Activated naive CD8-positive, alpha-beta T cell treated with anti-CD3 and anti-CD28 coated beads, Interleukin-2, amount 50 U/mL, for 24 hours (primary cell): ENCODE results near the gene WDR93.
A peak's percentile ranks its signal among the peaks of the same experiment; 100 is the strongest.

Experiments
- ATAC-seq: fragments of 150-1000 bp; cut with Tn5 transposase; one replicate; pipeline ENCODE4 v1.10.0; 2021
- DNase-seq: peaks from one replicate; pipeline ENCODE4 v3.0.0; 2021
- H3K27ac Mint-ChIP-seq: one replicate; pipeline ENCODE4 v1.8.0; 2021; ENCODE audit warnings: mild to moderate bottlenecking, mixed read lengths
- H3K27me3 Mint-ChIP-seq: one replicate; pipeline ENCODE4 v1.8.0; 2021; ENCODE audit warnings: mixed read lengths
- H3K36me3 Mint-ChIP-seq: one replicate; pipeline ENCODE4 v1.8.0; 2021; ENCODE audit warnings: low read depth, mixed read lengths
- H3K4me1 Mint-ChIP-seq: one replicate; pipeline ENCODE4 v1.8.0; 2021; ENCODE audit warnings: mixed read lengths
- H3K4me3 Mint-ChIP-seq: one replicate; pipeline ENCODE4 v1.8.0; 2021; ENCODE audit warnings: mild to moderate bottlenecking, moderate library complexity, mixed read lengths
- H3K9me3 Mint-ChIP-seq: one replicate; pipeline ENCODE4 v1.8.0; 2021; ENCODE audit warnings: mixed read lengths

The WDR93 gene

DNA sequence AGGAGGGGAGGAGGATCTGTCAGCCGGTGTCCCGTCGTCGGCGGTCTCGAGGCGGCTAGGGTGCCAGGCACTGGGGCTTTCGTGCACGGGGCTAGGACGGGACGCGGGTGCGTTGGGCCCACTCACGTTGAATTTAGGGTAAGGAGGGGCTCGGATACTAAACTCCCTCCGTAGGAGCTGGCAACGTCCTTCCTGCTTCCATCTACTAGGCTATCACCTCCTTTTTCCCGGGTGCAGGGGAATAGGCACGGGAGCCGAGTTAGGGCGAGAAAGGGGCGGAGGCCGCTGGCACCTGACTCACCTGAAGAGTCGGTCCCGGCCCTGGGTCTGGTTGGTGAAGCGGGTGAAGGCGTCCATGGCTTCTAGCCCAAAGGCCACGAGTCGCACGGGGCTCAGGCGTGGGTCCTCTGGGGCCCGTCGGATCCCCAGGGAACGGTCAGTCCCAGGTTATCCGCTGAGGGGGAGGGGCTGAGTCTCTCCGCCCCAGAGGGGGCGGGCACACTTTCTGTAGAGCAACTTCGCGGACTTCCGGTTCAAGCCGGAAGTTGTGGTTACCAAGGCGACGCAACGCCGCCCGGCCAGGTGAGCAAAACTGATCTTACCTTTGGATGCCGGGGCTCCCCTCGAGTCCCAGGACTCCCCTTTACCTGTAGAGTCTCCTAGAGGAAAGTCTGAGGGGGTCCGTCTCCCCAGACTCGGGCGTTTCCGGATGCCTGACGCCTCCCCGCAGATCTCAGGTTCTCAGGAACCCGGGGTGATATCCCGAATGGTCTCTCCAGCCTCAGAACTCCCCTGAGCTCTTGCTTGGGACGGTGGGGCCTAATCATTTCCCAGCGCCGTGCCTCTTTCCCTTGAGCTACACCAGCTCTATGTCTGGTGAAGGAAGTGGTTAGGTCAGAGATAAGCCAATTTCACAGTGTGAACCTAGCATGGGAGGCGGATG lies at the start of gene WDR93, which contains the start of gene PEX11A:
Gene WDR93, plus strand, starts transcription at position 536 of the 943 bp plus-strand sequence. CDS start 10,936 bp downstream, outside the sequence.
Gene PEX11A, minus strand, starts transcription at position 479 of the 943 bp plus-strand sequence. Its CDS starts 122 bp downstream, at position 357.
- peaks cover 11% of the 10 kb centered on the region for H3K4me1 Mint-ChIP-seq
- peaks cover under 1% of the 10 kb centered on the region for H3K36me3 Mint-ChIP-seq
- DNase-seq: peak; percentile 82
- peak; percentile 95 for ATAC-seq
- H3K4me3 Mint-ChIP-seq: peak within 1 kb of the TSS; percentile 84
- H3K9me3 Mint-ChIP-seq: no peaks in the 10 kb centered on the region
- H3K27me3 Mint-ChIP-seq: peaks cover 2% of the 10 kb centered on the region
- peak within 1 kb of the TSS; percentile 36 for H3K27ac Mint-ChIP-seq

DNA sequence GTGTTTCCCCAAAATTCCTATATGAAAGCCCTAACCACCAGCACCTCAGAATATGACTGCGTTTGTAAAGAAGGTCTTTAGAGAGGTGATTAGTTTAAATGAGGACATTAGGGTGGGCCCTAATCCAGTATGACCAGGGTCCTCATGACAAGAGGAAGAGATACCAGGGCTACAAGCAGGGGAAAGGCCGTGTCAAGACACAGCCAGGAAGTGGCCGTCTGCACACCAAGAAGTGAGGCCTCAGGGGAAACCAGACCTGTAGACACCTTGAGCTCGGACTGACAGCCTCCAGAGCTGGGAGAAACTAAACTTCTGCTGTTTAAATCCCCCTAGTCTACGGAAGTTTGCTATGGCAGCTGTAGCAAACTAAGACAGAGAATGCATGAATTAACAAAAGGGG lies 49.6 kb upstream of the WDR93 start:
- Mint-ChIP-seq H3K27ac (no peak overlapping the region), H3K36me3 (peaks cover 2% of the 10 kb centered on the region), H3K4me1 (no peaks in the 10 kb centered on the region), H3K27me3 (peaks cover 1% of the 10 kb centered on the region), H3K4me3 (no peak overlapping the region), H3K9me3 (no peaks in the 10 kb centered on the region)
- ATAC-seq: no peak
- no peak for DNase-seq

DNA sequence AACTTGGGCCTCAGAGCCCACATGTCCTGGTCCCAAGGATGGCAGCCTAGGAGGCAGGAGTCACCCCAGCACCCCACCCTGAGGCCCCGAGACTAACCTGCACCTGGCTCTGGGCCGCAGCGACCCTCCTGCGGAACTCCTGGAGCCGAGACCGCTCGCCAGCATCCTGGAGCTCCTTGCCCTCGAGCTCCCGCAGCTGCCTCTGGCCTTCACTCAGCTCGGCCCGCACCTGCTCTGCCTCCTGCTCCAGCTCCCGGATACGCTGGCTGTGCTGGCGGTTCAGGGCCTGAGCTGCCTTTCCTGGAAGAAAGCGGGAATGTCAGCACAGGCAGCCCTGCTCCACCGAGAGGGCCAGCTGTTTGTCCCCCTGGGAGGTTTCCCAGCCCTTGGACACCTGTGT lies 48.5 kb upstream of the WDR93 start:
- ATAC-seq: no peak

DNA sequence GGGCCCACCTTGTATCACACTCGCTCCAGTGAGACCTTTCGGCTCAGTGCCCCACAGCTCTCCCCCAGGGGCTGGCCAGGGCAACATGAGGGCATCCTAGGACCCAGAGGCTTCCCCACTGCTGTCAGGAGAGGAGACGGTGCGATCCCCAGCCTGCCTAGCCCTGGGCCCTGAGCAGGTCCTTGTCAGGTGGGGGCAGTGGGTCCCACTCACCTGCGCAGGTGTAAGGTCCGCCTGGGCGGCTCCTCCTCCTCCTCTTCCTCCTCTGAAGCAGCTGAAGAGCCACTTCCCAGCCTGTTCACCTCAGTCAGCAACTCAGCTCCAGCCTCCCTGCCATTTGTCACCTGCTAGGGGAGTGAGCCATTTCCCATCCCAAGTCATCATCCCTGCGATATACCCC lies 44.9 kb upstream of the WDR93 start:
- H3K36me3 Mint-ChIP-seq: no peaks in the 10 kb centered on the region
- DNase-seq (no peak), ATAC-seq (no peak)
- H3K27ac Mint-ChIP-seq: no peak overlapping the region
- no peaks in the 10 kb centered on the region for H3K4me1 Mint-ChIP-seq
- no peak overlapping the region for H3K4me3 Mint-ChIP-seq
- H3K27me3 Mint-ChIP-seq: peaks cover 4% of the 10 kb centered on the region
- no peaks in the 10 kb centered on the region for H3K9me3 Mint-ChIP-seq

More for the DNA sequence above, 48.5 kb upstream of the WDR93 start:
- H3K9me3 Mint-ChIP-seq: no peaks in the 10 kb centered on the region
- peaks cover 3% of the 10 kb centered on the region for H3K27me3 Mint-ChIP-seq
- H3K4me3 Mint-ChIP-seq: no peak overlapping the region
- peaks cover 2% of the 10 kb centered on the region for H3K36me3 Mint-ChIP-seq
- H3K27ac Mint-ChIP-seq: no peak overlapping the region
- no peak for DNase-seq
- H3K4me1 Mint-ChIP-seq: no peaks in the 10 kb centered on the region

DNA sequence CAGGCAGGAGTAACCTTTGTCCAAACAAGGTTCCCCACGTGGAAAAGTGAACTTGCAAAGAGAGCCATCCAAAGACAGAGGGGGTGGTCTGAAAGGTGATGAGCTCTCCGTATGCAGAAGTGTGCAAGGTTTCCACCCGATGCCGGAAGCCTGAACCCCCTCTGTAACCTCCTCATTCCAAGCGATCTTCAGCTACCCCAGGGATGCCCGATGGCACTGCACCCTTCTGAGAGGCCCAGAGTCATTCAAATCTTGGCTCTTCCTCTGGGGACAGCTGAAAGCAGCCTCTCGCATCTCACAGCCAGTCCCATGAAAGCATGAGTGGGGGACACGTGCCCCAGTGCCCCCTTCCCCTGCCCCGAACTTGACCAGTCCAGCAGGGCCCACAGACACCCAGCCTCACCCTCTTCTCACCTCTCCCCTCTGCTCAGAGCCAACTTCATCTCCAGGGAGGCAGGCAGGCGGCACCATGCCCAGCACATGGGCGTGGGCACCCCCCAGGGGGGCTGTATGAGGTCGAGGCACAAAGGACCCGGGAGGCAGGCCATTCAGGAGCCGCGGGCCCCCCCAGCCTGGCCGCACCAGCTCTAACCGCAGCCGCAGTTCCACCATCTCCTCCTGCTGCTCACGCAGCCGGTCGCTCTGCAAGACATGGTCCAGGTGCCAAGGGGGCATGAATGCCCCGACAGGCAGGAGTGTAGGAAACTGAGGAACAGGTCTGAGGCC lies 44.0 kb upstream of the WDR93 start:
- ATAC-seq (peak; percentile 4), DNase-seq (no peak)
- Mint-ChIP-seq H3K9me3 (no peaks in the 10 kb centered on the region), H3K36me3 (no peaks in the 10 kb centered on the region), H3K27ac (no peak overlapping the region), H3K4me3 (no peak overlapping the region), H3K4me1 (no peaks in the 10 kb centered on the region), H3K27me3 (peaks cover 4% of the 10 kb centered on the region)

DNA sequence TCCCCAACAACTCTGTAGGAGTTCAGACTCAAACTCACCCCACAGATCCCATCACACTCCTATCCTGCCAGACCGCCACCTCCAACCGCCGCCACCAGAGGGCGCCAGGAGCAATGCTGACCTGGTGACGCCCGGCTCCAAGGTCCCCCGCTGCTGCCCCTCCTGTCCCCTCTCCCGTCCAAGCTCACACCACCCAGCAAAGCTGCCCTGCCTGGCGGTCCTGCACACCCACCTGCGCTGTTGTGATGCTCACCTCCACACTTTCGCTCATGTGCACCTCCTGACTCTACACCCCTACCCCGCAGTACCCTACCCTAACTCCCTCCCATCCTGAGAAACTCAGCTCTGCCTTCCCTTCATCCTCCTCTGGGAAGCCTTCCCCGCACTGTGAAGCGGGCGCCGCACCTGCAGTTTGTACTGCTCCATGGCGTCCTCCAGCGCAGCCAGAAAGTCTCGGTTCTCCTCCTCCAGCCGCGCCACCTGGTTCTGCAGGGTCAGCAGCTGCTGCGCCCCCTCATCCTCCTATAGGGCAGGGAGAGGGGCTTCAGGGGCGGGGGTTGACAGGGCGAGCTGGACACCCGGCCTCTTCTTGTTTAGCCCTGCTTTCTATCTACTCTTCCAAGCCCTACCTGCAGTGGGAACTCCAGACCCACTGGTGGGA lies 43.3 kb upstream of the WDR93 start:
- ATAC-seq (peak; percentile 75), DNase-seq (peak; percentile 87)
- no peak overlapping the region for H3K4me3 Mint-ChIP-seq
- H3K36me3 Mint-ChIP-seq: no peaks in the 10 kb centered on the region
- H3K27me3 Mint-ChIP-seq: peaks cover 7% of the 10 kb centered on the region
- no peaks in the 10 kb centered on the region for H3K4me1 Mint-ChIP-seq
- no peaks in the 10 kb centered on the region for H3K9me3 Mint-ChIP-seq
- no peak overlapping the region for H3K27ac Mint-ChIP-seq

DNA sequence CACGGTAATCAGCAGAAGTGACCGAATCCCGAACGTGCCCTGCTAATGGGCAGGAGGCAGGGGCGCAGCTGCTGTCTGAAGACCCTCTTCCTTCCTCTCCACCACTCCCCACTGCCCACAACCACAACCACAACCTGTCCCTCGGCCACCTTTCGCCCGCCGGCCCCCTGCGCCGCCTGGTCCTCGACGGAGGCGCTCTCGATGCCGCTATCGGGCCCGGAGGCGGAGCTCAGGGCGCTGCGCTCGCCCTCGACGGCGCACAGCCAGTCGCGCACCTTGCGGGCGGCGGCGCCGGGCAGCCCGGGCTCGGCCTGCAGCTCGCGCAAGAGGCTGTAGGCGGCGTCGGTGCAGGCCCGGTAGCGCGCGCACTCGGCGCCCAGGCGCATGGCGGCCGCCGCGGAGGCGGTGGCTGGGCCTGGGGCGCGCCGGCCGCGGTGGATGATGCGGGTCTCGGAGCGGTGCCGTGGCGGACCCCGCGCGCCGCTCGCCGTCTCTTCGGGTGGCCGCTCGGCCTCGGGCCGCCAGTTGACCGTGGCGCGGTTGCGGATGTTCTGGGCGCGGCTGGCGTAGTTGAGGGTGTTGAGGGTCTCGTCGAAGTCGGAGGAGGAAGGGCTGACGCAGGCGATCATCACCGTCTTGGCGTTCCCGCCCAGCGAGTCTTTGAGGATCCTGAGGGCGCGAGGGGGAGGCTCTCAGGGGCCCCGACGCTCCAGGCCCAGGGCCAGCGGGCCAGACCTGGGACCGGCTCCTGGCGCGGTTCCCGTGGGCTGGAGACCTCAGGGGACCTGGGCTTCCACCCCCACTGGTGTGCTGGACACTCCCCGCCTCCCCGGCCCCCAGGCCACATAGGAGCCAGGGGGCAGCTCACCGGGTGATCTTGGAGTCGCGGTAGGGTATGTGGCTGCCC lies 42.3 kb upstream of the WDR93 start:
- no peak for DNase-seq
- no peak overlapping the region for H3K4me3 Mint-ChIP-seq
- no peaks in the 10 kb centered on the region for H3K36me3 Mint-ChIP-seq
- H3K27ac Mint-ChIP-seq: no peak overlapping the region
- ATAC-seq: no peak
- H3K27me3 Mint-ChIP-seq: peaks cover 14% of the 10 kb centered on the region
- no peaks in the 10 kb centered on the region for H3K4me1 Mint-ChIP-seq
- no peaks in the 10 kb centered on the region for H3K9me3 Mint-ChIP-seq

DNA sequence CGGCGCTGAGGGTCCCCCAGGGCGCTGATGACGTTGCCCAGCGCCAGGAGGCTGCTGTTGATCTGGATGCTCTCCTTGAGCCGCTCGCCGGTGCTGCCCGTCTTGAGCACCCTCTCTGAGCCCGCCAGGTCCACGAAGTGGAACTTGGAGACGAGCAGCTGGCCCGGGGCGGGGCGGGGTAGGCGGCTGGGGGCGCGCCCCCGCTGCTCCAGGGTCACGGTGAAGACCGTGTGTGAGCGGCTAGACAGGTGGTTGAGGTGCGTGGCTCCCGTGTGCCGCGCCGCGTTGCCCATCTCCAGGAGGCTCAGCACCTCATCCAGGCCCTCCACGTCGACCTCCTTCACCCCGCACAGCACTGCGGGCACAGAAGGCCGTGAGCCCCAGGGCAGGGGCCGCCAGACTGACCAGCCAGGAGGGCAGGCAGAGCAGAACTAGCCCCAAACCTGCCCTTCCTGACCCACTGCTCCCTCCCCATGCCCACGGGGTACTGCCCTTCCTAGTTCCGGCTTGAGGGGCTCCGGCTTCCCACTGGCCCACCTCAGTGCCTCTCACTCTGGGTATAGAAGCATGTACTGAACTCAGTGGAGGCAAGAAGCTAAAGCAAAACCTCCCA lies 41.5 kb upstream of the WDR93 start:
- DNase-seq (no peak), ATAC-seq (no peak)
- Mint-ChIP-seq H3K36me3 (no peaks in the 10 kb centered on the region), H3K4me3 (no peak overlapping the region), H3K4me1 (no peaks in the 10 kb centered on the region), H3K27me3 (peaks cover 16% of the 10 kb centered on the region), H3K27ac (no peak overlapping the region), H3K9me3 (no peaks in the 10 kb centered on the region)

DNA sequence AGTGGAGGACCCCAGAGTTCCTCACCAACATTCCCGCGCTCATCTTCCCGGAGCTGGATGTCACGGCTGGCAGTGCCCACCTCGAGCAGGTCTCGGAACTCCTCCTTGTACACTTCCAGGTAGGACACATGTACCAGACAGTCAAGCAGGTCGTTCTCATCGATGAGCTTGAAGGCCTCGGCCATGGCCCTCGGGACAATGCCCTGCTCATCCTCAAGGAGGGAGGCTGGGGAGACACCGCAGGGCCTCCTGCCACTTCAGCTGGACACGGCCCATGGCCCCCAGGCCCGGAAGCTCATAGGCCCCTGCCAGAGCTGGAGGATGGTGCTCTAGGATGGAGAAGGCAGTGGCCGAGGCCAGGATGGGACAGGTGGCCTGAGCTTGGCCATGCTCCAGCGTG lies 40.9 kb upstream of the WDR93 start:
- Mint-ChIP-seq H3K9me3 (no peaks in the 10 kb centered on the region), H3K27ac (no peak overlapping the region), H3K4me3 (no peak overlapping the region), H3K36me3 (peaks cover 4% of the 10 kb centered on the region), H3K4me1 (peaks cover 6% of the 10 kb centered on the region), H3K27me3 (peaks cover 22% of the 10 kb centered on the region)
- no peak for ATAC-seq
- DNase-seq: no peak

DNA sequence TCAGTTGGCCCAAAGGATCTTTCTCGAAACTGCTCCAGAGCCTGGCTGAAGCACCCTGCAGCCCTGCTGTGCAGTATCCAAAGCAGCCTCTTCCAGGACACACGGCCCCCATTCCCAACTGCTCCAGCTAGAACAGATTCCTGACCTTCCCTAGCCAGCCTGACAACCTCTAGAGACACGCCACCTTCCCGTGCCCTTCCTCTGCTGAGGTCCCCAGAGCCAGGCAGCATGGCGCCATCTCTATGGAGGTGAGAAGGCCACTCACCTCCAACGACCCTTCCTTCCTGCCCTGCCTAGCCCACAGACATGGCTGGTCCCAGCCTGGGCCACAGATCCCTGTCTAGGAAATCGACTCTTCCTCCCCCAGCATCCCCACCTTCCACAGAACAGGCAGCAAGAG lies 38.5 kb upstream of the WDR93 start:
- no peaks in the 10 kb centered on the region for H3K9me3 Mint-ChIP-seq
- H3K4me1 Mint-ChIP-seq: peaks cover 24% of the 10 kb centered on the region
- ATAC-seq (no peak), DNase-seq (no peak)
- no peak overlapping the region for H3K4me3 Mint-ChIP-seq
- H3K36me3 Mint-ChIP-seq: peaks cover 5% of the 10 kb centered on the region
- H3K27ac Mint-ChIP-seq: no peak overlapping the region
- H3K27me3 Mint-ChIP-seq: peaks cover 34% of the 10 kb centered on the region

DNA sequence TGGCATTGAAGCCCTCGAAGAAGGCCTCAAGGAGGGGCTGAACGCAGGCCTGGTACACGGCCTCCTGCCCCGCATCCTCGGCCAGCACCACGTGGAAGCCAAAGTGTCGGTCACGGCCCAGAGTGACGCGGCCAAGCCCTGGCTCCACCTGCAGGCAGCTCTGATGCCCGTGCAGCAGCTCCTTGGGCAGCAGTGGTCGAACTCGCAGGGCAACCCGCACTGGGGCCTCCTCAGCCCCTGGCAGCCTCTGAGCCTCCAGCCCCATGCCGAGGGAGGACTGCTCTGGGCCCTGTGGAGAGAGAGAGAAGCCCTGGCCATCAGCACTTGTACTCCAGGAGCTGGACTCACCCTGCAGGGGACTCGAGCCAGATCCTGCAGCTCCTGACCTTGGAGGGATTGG lies 37.9 kb upstream of the WDR93 start:
- no peak overlapping the region for H3K4me3 Mint-ChIP-seq
- no peak overlapping the region for H3K27ac Mint-ChIP-seq
- H3K9me3 Mint-ChIP-seq: no peaks in the 10 kb centered on the region
- peaks cover 24% of the 10 kb centered on the region for H3K4me1 Mint-ChIP-seq
- DNase-seq (no peak), ATAC-seq (no peak)
- H3K27me3 Mint-ChIP-seq: peaks cover 33% of the 10 kb centered on the region
- peaks cover 5% of the 10 kb centered on the region for H3K36me3 Mint-ChIP-seq

DNA sequence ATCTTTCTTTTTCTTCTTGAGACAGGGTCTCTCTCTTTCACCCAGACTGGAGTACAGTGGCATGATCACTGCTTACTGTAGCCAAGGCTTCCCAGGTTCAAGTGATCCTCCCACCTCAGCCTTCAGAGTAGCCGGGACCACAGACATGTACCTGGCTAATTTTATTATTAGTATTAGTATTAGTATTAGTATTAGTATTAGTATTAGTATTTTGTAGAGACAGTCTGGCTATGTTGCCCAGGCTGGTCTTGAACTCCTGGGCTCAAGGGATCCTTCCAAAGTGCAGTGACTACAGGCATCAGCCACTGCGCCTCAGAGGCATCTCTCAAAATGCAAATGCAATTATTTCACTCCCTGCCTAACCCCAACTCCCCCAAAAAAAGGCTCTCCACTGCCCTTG lies 37.0 kb upstream of the WDR93 start:
- H3K9me3 Mint-ChIP-seq: no peaks in the 10 kb centered on the region
- H3K27ac Mint-ChIP-seq: no peak overlapping the region
- no peak overlapping the region for H3K4me3 Mint-ChIP-seq
- ATAC-seq (no peak), DNase-seq (no peak)
- H3K36me3 Mint-ChIP-seq: peaks cover 5% of the 10 kb centered on the region
- H3K27me3 Mint-ChIP-seq: peaks cover 33% of the 10 kb centered on the region
- peaks cover 24% of the 10 kb centered on the region for H3K4me1 Mint-ChIP-seq

DNA sequence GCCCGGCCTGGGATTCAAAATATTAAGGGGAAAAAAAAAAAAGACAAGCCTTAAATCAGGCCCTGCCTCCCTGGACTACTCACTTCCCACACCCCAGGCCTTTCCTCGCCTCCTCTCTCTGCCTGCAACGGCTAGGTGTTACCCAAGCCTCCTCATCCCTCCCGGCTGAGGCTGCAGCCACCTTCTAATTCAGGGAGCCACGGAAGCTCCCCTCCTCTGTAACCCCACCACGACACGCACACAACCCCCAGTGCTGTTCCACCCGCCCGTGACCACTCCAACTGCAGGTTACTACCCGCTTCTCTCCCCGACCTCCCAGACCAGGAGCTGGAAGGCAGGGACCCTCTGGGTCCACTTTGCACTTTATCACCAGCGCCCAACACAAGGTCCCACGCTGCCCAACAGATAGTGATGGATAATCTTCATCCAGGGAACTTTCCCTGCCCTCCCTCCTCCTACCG lies 36.3 kb upstream of the WDR93 start:
- peaks cover 36% of the 10 kb centered on the region for H3K27me3 Mint-ChIP-seq
- peaks cover 5% of the 10 kb centered on the region for H3K36me3 Mint-ChIP-seq
- no peak overlapping the region for H3K27ac Mint-ChIP-seq
- ATAC-seq (no peak), DNase-seq (no peak)
- H3K4me1 Mint-ChIP-seq: peaks cover 24% of the 10 kb centered on the region
- peak overlapping the region; percentile 85 for H3K4me3 Mint-ChIP-seq
- no peaks in the 10 kb centered on the region for H3K9me3 Mint-ChIP-seq
